ENCODE results near the gene TMEM97.
A peak's percentile ranks its signal among the peaks of the same experiment; 100 is the strongest.

TMEM97 gene

GRCh38 chr17:28367641-28368305 is 48.8 kb downstream of the TMEM97 start:
- DNase-seq, result no peak

GRCh38 chr17:28368306-28368831 is 49.4 kb downstream of the TMEM97 start:
- no peak for DNase-seq

DNA sequence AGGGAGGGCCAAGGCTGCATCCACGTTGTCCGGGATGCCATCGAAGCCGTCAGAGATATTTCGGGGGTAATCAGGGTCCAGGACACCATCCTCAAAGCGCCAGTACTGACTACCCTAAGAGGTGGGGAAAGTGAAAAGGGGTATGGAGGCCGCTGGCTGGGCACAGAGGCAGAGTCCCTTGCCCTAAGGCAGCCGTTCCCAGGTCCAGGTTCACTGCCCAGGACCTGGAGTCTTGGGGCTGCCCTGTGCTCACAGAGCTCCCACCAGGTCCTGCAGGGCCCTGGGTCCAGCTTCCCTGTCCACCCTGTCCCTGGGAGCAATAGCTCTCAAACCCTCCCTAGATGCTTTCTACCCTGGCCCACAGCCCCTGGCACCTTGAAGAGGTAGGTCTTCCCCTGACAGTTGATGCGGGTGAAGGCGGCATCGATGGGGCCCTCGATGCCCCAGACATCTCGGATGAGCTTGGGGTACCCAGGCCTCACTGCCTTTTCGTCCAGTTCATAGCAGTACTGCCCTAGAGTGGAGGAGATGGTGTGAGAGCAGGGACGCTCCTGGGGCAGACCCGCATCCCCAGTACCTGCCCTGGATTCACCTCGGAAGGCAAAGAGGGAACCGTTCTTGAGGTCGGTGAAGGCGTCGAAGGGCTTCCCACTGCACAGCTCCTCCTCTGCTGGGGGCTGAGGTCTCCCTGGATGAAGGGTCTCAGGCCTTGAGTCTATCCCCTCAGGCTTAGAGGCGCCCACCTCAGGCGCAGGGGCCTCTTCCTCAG is 50.1 kb downstream of the TMEM97 start:
- no peak for DNase-seq

- no peak for DNase-seq
Measured at GRCh38 chr17:28369684-28370034, 50.7 kb downstream of the TMEM97 start.

DNA sequence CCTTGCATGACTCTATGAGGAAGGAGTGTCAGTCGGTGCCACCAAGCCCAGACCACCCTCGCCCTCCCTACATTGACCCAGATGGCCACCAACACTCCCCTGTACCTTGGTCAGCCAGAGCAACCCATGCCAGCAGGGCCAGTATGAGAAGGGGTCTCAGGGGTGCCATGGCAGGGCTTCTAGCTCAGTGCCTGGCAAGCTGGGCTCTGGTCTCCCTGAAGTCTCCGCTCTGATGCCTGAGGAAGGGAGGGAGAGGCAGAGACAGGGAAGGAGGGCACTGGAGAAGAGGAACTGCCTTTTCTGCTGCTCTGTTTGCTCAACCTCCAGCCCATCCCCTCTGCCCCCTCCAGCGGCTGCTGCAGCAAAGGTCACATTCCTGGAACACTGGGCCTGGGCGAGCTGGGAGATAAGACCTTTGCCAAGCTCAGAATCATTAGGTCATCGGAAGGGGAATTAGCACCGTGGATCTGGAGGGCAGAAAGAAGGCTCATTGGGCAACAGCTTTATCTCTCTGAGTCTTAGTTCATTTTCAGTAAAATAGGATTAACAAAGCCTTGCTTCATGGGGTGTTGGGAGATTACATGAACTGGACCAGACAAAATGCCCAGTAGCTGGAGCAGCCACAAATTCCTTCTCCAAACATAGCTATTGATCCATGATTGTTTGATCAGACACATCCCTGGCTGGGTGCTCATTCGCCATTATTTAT is 51.2 kb downstream of the TMEM97 start, which contains the start of gene VTN:
Gene VTN, minus strand, starts transcription at position 273 of the 709 bp plus-strand sequence. Its CDS starts 104 bp downstream, at position 169.
- no peak for DNase-seq

GRCh38 chr17:28370744-28371103 is 51.7 kb downstream of the TMEM97 start:
- DNase-seq, result no peak

DNA sequence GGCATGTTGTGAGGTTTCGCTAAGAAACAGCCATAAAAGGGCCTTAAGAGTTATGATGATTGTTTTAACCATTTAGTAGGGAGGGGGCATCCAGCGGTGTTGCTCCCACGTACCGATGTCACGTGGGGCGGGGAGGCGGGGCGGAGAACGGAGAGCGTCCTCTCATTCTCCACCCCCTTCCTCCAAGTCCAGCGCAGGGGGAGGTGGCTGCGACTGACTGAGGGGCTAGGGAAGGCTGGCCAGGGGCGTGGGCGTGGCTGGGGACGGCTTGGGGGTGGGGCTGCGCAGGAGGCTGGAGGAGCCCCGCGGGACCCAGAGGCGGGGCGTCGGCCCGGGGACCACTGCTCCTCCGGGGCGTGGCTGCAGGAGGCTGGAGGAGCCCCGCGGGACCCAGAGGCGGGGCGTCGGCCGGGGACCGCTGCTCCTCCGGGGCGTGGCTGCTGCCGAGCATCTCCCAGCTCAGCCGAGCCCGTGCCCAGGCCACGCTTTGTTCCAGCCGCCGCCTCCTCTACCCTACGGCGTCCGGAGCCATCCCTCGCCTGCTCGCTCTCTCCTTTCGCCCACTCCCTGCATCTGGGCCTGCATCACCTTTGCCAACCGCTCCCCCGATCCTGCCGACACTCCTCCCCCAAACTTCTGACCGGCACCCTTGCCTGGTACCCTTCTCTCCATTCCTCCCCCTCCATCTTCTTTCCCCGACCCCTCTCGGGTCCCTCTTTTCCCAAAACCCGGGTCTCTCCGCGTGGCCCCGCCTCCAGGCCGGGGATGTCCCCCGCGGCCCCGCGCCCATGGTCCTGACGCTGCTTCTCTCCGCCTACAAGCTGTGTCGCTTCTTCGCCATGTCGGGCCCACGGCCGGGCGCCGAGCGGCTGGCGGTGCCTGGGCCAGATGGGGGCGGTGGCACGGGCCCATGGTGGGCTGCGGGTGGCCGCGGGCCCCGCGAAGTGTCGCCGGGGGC is 52.5 kb downstream of the TMEM97 start, which contains the start of gene SARM1:
Gene SARM1, plus strand, starts transcription at position 450 of the 958 bp plus-strand sequence. Its CDS starts 339 bp downstream, at position 789.
- DNase-seq, result peak; percentile 94

DNA sequence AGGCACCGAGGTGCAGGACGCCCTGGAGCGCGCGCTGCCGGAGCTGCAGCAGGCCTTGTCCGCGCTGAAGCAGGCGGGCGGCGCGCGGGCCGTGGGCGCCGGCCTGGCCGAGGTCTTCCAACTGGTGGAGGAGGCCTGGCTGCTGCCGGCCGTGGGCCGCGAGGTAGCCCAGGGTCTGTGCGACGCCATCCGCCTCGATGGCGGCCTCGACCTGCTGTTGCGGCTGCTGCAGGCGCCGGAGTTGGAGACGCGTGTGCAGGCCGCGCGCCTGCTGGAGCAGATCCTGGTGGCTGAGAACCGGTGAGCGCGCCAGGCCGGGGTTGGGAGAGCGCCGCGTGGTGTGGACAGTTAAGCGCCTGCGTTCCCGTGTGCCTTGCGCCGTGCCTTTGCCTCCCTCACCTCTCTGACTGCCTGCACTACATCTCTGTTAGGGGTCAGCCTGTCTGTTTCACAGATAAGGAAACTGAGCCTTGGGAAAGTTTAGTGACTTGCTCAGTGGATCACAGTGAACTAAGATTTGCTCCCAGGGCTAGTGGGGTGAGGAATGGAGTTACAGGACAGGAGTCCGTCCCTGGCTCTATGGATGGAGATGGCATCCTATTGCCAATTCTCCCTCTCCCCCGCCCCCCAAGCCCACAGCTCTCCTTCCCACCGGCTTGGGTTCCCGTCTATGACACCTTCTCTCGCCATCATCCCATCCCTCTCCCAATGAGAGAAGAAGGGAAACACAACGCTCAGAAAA is 53.4 kb downstream of the TMEM97 start:
- peak; percentile 42 for DNase-seq

DNA sequence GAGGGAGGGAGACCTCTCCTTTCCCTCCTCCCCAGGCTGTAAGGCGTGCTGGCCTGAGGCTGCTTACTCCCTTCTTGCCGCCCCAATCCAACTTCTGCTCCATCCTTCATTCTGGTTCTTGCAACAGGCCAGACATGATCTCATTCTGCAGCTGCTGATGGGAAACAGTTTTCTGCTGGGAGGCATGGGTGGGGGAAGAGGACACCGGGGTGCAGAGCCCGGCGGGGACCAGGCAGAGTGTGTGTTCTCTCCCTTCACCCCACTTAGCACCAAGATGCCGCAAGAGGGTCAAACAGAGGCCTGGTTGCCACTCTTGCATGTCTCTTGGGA is 53.9 kb downstream of the TMEM97 start:
- DNase-seq, result no peak

Measured in activated CD4-positive, alpha-beta T cell treated with anti-CD3 and anti-CD28 coated beads, Interleukin-2, amount 50 U/mL, for 16 hours (primary cell).